GM21390 (cell line): ENCODE measurements around the gene PCDHA10.
"Not testable (repeated sequence)": the region's sequence is repeated elsewhere in the genome, so short reads cannot be mapped to it uniquely, and the experiment has no call there.

Source experiments
- ATAC-seq: cut with Tn5 transposase; IDR thresholded peaks from one replicate; pipeline ENCODE4 v1.9.1; 2021; ENCODE audit not compliant: unreplicated experiment

The PCDHA10 gene

DNA sequence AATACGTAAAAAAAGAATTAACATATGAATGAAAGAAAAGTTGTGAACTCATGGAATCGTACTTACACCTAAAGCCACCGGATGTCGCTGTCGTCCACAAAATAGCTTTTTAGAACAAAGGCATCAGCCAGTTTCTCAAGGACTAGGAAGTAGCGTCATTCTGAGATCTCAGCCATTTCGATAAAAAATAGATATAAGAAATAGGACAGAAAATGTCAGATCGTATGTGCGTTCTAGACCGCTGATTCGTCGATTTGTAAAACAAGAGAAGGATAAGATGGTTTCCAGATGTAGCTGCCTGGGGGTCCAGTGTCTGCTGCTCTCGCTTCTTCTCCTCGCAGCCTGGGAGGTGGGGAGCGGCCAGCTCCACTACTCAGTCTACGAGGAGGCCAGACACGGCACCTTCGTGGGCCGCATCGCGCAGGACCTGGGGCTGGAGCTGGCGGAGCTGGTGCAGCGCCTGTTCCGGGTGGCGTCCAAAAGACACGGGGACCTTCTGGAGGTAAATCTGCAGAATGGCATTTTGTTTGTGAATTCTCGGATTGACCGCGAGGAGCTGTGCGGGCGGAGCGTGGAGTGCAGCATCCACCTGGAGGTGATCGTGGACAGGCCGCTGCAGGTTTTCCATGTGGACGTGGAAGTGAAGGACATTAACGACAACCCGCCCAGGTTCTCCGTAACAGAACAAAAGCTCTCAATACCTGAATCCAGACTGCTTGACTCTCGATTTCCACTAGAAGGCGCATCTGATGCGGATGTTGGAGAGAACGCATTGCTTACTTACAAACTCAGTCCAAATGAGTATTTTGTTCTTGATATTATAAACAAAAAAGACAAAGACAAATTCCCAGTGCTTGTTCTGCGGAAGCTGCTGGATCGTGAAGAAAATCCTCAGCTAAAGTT is at the start of gene PCDHA10:
TSS of gene PCDHA10 (plus strand) at position 126 of the 903 bp plus-strand sequence. CDS start at position 278, 152 bp downstream.
- ATAC-seq = no peak

DNA sequence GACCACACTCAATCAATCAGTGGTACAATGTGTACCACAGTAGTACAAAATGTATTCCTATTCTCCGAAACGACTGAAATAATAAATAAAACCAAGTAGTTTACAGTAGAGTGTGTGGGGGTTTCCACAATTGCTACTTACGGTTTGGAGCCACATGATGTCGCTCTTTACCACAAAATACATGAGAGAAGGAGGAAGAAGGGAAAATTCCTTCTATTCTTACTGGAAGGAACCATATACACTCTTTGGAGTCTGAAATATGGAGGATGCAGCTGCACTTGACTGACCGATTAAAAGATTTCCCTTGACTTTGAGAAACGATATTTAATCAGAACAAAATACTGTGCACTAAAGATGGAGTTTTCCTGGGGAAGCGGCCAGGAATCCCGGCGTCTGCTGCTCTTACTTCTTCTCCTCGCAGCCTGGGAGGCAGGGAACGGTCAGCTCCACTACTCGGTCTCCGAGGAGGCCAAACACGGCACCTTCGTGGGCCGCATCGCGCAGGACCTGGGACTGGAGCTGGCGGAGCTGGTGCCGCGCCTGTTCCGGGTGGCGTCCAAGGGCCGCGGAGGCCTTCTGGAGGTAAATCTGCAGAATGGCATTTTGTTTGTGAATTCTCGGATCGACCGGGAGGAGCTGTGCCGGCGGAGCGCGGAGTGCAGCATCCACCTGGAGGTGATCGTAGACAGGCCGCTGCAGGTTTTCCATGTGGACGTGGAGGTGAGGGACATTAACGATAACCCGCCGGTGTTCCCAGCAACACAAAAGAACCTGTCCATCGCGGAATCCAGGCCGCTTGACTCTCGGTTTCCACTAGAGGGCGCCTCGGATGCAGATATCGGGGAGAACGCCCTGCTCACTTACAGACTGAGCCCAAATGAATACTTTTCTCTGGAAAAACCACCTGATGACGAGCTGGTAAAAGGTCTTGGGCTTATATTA is 48.6 kb upstream of the PCDHA10 start, which contains the start of gene PCDHA4:
TSS of gene PCDHA4 (plus strand) at position 235 of the 942 bp plus-strand sequence.
- ATAC-seq = no peak

- ATAC-seq = not testable (repeated sequence)
Observed at GRCh38 chr5:140808241-140808888, 47.3 kb upstream of the PCDHA10 start.

DNA sequence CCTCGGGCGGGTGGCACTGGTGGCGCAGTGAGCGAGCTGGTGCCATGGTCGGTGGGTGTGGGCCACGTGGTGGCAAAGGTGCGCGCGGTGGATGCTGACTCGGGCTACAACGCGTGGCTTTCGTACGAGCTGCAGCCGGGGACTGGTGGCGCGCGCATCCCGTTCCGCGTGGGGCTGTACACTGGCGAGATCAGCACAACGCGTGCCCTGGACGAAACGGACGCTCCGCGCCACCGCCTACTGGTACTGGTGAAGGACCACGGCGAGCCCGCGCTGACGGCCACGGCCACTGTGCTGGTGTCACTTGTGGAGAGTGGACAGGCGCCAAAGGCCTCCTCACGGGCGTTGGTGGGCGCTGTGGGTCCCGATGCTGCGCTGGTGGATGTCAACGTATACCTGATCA is 46.8 kb upstream of the PCDHA10 start:
- ATAC-seq = no peak

DNA sequence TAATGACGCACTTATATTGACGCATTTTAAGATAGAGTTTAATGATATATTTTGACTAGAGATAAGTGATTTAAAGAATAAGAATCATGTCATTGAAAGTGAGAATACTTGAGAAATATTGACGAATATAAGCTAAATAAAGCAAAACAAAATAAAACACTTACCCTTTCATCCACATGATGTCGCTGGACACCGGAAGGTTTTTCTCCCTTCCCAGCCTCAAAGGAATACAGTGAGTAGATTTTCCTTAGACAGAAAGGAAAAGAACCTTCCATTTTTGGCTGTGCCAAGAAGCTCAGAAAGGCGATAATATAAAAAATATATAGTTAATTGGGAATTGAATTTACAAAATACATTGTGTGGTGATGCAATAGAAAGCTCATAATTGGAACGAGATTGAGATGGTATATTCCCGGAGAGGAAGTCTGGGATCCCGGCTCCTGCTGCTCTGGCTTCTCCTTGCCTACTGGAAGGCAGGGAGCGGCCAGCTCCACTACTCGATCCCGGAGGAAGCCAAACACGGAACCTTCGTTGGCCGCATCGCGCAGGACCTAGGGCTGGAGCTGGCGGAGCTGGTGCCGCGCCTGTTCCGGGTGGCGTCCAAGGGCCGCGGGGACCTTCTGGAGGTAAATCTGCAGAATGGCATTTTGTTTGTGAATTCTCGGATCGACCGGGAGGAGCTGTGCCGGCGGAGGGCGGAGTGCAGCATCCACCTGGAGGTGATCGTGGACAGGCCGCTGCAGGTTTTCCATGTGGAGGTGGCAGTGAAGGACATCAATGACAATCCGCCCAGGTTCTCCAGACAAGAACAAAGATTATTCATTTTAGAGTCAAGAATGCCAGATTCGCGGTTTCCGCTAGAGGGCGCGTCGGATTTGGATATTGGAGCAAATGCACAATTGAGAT is 34.1 kb upstream of the PCDHA10 start, which contains the start of gene PCDHA5:
TSS of gene PCDHA5 (plus strand) at position 239 of the 906 bp plus-strand sequence.
- ATAC-seq = no peak

- no peak for ATAC-seq
Observed at GRCh38 chr5:140822281-140822629, 33.4 kb upstream of the PCDHA10 start.

DNA sequence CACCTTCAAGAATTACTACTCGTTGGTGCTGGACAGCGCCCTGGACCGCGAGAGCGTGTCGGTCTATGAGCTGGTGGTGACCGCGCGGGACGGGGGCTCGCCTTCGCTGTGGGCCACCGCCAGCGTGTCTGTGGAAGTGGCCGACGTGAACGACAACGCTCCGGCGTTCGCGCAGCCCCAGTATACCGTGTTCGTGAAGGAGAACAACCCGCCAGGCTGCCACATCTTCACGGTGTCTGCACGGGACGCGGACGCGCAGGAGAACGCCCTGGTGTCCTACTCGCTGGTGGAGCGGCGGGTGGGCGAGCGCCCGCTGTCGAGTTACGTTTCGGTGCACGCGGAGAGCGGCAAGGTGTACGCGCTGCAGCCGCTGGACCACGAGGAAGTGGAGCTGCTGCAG is 32.7 kb upstream of the PCDHA10 start:
- ATAC-seq = not testable (repeated sequence)

DNA sequence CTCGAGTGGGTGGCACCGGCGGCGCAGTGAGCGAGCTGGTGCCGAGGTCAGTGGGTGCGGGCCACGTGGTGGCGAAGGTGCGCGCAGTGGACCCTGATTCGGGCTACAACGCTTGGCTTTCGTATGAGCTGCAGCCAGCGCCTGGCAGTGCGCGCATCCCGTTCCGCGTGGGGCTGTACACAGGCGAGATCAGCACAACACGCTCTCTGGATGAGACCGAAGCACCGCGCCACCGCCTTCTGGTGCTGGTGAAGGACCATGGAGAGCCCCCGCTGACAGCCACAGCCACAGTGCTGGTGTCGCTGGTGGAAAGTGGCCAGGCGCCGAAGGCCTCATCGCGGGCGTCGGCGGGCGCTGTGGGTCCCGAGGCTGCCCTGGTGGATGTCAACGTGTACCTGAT is 32.2 kb upstream of the PCDHA10 start:
- ATAC-seq = no peak

- ATAC-seq = no peak
Observed at GRCh38 chr5:140827704-140828361, 27.9 kb upstream of the PCDHA10 start, which contains the start of gene PCDHA6. Gene PCDHA6, plus strand, starts transcription at chr5:140827960. Its CDS starts 132 bp downstream, at chr5:140828092.

GRCh38 chr5:140828362-140828737 is 27.3 kb upstream of the PCDHA10 start:
- no peak for ATAC-seq

DNA sequence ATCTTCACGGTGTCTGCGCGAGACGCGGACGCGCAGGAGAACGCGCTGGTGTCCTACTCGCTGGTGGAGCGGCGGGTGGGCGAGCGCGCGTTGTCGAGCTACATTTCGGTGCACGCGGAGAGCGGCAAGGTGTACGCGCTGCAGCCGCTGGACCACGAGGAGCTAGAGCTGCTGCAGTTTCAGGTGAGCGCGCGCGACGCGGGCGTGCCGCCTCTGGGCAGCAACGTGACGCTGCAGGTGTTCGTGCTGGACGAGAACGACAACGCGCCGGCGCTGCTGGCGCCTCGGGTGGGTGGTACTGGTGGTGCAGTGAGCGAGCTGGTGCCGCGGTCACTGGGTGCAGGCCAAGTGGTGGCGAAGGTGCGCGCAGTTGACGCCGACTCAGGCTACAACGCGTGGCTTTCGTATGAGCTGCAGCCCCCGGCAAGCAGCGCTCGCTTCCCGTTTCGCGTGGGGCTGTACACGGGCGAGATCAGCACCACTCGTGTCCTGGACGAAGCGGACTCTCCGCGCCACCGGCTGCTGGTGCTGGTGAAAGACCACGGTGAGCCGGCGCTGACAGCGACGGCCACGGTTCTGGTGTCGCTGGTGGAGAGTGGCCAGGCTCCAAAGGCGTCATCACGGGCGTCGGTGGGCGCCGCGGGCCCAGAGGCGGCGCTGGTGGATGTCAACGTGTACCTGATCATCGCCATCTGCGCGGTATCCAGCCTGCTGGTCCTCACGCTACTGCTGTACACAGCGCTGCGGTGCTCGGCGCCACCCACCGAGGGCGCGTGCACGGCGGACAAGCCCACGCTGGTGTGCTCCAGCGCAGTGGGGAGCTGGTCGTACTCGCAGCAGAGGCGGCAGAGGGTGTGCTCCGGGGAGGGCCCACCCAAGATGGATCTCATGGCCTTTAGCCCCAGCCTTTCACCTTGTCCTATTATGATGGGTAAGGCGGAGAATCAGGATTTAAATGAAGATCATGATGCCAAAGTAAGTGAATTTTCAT is 25.9 kb upstream of the PCDHA10 start:
- not testable (repeated sequence) for ATAC-seq

GRCh38 chr5:140833993-140834392 is 21.7 kb upstream of the PCDHA10 start, which contains the start of gene PCDHA7:
Gene PCDHA7, plus strand, starts transcription at chr5:140834269. Its CDS starts 115 bp downstream, at chr5:140834384.
- no peak for ATAC-seq

GRCh38 chr5:140834439-140835008 is 21.2 kb upstream of the PCDHA10 start:
- not testable (repeated sequence) for ATAC-seq

GRCh38 chr5:140835622-140836510 is 19.8 kb upstream of the PCDHA10 start:
- no peak for ATAC-seq

- no peak for ATAC-seq
Observed at GRCh38 chr5:140840978-140841962, 14.4 kb upstream of the PCDHA10 start, which contains the start of gene PCDHA8. Gene PCDHA8, plus strand, starts transcription at chr5:140841187. Its CDS starts 135 bp downstream, at chr5:140841322.
